Heart left ventricle (tissue), 16 donors: ENCODE data around the gene ZC3H12C. TPM values are rescaled to one million over a fixed set of nuclear protein-coding genes. Genes with fewer than 3 reads are reported as not detected.

Source experiments
- ATAC-seq, 4 donors: fragments of 200-7000 bp; cut with Tn5 transposase; one replicate each; pipeline ENCODE4 v1.9.1; 2020 to 2022; ENCODE audit warnings: moderate library complexity in 4 of 4, mild to moderate bottlenecking in 3 of 4, moderate number of reproducible peaks in 1 of 4
- DNase-seq, 5 donors: peaks; one replicate each; pipeline ENCODE4 v3.0.0-alpha.2; 2020
- H3K27ac ChIP-seq, 12 donors: fragments of 200-600 bp; sonication (generic) in 4 of 12; one replicate each; pipeline versions ENCODE4 v1.5.0 to v1.8.0; 2016 to 2022; ENCODE audit warnings: mild to moderate bottlenecking in 2 of 12
- H3K27me3 ChIP-seq, 9 donors: fragments of 200-600 bp; sonication (generic) in 2 of 9; one replicate each; pipeline versions ENCODE4 v1.5.1 to v1.8.0; 2016 to 2022; ENCODE audit warnings: mild to moderate bottlenecking in 3 of 9
- H3K36me3 ChIP-seq, 9 donors: fragments of 200-600 bp; sonication (generic) in 2 of 9; one replicate each; pipeline versions ENCODE4 v1.5.0 to v1.8.0; 2018 to 2022; ENCODE audit warnings: mild to moderate bottlenecking in 2 of 9
- H3K4me1 ChIP-seq, 12 donors: fragments of 200-600 bp; sonication (generic) in 4 of 12; one replicate each; pipeline versions ENCODE4 v1.5.0 to v1.8.0; 2016 to 2022; ENCODE audit warnings: mild to moderate bottlenecking in 3 of 12
- H3K4me3 ChIP-seq, 12 donors: fragments of 200-600 bp; sonication (generic) in 4 of 12; one replicate each; pipeline versions ENCODE4 v1.5.0 to v1.8.0; 2017 to 2022; ENCODE audit warnings: mild to moderate bottlenecking in 9 of 12, moderate library complexity in 4 of 12
- H3K9me3 ChIP-seq, 12 donors: fragments of 200-600 bp; sonication (generic) in 4 of 12; one replicate each; pipeline versions ENCODE4 v1.5.0 to v1.8.0; 2016 to 2022; ENCODE audit warnings: mild to moderate bottlenecking in 1 of 12
- POLR2A ChIP-seq, 2 donors: fragments of 450-650 bp; IDR thresholded peaks; one replicate each; pipeline ENCODE4 v1.6.1; 2017; ENCODE audit warnings: antibody characterized with exemption in 2 of 2, mild to moderate bottlenecking in 2 of 2, moderate library complexity in 2 of 2
- WGBS, 4 donors: extraction: QIAGEN DNeasy Blood & Tissue Kit in 2 of 4; methylation state at CpG; one replicate each; pipeline versions ENCODE4 v1.1.5 to v1.1.7; 2013 to 2018; 5-methylcytosine and 5-hydroxymethylcytosine counted together
- intact Hi-C, 10 donors: fragments of 100-400 bp; cut with DNase I; formaldehyde crosslinking; loops; one replicate each; pipeline versions ENCODE4 v1.11.1 to v1.14.2; 2022
- polyA plus RNA-seq, 2 donors: library from polyadenylated mRNA; stranded (reverse); fragments of 200-250 nt; gene quantifications; one replicate each; pipeline ENCODE4 v1.2.3, GENCODE V29; 2013
- total RNA-seq, 9 donors: library from RNA; depleted of rRNA in 2 of 9; stranded (reverse); fragments of >200 nt in 2 of 9; fragmentation: NEBNext Ultra II Directional in 3 of 9; extraction: Animal tissue kit (Norgen Biotek cat#: 25700) in 3 of 9; gene quantifications; one replicate each; pipeline versions ENCODE4 v1.1.0 to v1.2.4, GENCODE V29; 2016 to 2023
- TF ChIP-seq, protein P1 (sequence below), 12 donors: fragments of 200-600 bp; sonication (generic) in 4 of 12; IDR thresholded peaks; one replicate each; pipeline versions ENCODE4 v1.5.0 to v1.8.0; 2018 to 2022; ENCODE audit warnings: antibody characterized with exemption in 12 of 12, mild to moderate bottlenecking in 5 of 12
- donor health status: ischemic (EF 13 %, LVEDD 7.1; RV severe dilation, severe dysfunction).
- donor health status: healthy with polysubstance abuse.
- donor health status: DM: no; HTN: yes; CAD: no.
- donor health status: DM: no; HTN: no; CAD: no.
- donor health status: ischemic (EF 25% LVEDD 6.9; RV normal size, moderate dysfunction).
- donor health status: ischemic (EF 25% LVEDD 5.7; RV mildly dilated, moderate dysfunction).
- donor health status: healthy.
- donor health status: DM: yes; HTN: yes; CAD: no.
- donor health status: ischemic (EF 35%, LVEDD 5.7; RV mildly dilated, moderate dysfunction).
- donor health status: nonischemic (EF 11% LVEDD 7.7; RV severe dilation, severe dysfunction).
- donor health status: DM: yes; HTN: yes; CAD: no.
- donor health status: PGD.
- donor health status: ischemic (EF 29% LVEDD 5.4; RV normal size, mild dysfunction).
- donor health status: nonischemic (EF 23%, LVEDD 6.1; RV moderate dilation, normal function).

Gene ZC3H12C
- total and polyA plus RNA-seq, 11 donors, result 2.1 to 24.3 (median 17.3) TPM

DNA sequence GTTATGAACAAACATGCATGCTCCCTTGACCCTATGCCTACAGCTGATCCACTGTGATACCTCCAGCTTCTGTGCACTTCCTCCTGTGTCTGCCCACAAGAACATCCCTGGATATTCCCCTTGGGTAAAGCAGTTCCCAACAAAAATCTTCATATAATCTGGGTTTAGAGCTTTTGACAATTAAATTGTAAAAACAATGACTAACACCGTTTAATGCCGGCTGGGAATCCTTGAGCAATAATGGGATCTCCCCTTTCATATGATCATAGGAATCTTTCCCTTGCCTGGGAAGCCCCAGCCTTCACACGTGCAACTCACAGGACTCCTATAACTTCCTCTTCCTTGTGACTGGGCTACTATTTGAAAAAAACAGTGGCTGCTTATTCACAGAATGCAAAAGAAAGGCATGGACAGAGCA, 6.3 kb upstream of the ZC3H12C start:
- TF ChIP-seq, protein P1, sequence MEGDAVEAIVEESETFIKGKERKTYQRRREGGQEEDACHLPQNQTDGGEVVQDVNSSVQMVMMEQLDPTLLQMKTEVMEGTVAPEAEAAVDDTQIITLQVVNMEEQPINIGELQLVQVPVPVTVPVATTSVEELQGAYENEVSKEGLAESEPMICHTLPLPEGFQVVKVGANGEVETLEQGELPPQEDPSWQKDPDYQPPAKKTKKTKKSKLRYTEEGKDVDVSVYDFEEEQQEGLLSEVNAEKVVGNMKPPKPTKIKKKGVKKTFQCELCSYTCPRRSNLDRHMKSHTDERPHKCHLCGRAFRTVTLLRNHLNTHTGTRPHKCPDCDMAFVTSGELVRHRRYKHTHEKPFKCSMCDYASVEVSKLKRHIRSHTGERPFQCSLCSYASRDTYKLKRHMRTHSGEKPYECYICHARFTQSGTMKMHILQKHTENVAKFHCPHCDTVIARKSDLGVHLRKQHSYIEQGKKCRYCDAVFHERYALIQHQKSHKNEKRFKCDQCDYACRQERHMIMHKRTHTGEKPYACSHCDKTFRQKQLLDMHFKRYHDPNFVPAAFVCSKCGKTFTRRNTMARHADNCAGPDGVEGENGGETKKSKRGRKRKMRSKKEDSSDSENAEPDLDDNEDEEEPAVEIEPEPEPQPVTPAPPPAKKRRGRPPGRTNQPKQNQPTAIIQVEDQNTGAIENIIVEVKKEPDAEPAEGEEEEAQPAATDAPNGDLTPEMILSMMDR (IDR thresholded peaks at IDR 0.05), result no peak
- no peak for TF ChIP-seq POLR2A (IDR thresholded peaks at IDR 0.05)
- H3K9me3 ChIP-seq, result no peaks in the 10 kb centered on the region
- peaks cover 0 to 14% (median 1%) of the 10 kb centered on the region in 12 donors for H3K4me1 ChIP-seq
- H3K27me3 ChIP-seq, result no peaks in the 10 kb centered on the region
- DNase-seq (no peak), ATAC-seq (peak in 1 of 4 donors; percentile 49)
- H3K4me3 ChIP-seq, result no peak overlapping the region
- intact Hi-C loops, result loop anchor here in 1 of 10 donors (10.0 kb wide), 1 partner anchor 122 kb away; no protein-coding TSS in a partner anchor
- H3K27ac ChIP-seq, result no peak overlapping the region
- H3K36me3 ChIP-seq, result no peaks in the 10 kb centered on the region
- WGBS, 4 donors, result 46 to 57% (median 53%) methylated on average over 3 of the region's 3 CpGs

DNA sequence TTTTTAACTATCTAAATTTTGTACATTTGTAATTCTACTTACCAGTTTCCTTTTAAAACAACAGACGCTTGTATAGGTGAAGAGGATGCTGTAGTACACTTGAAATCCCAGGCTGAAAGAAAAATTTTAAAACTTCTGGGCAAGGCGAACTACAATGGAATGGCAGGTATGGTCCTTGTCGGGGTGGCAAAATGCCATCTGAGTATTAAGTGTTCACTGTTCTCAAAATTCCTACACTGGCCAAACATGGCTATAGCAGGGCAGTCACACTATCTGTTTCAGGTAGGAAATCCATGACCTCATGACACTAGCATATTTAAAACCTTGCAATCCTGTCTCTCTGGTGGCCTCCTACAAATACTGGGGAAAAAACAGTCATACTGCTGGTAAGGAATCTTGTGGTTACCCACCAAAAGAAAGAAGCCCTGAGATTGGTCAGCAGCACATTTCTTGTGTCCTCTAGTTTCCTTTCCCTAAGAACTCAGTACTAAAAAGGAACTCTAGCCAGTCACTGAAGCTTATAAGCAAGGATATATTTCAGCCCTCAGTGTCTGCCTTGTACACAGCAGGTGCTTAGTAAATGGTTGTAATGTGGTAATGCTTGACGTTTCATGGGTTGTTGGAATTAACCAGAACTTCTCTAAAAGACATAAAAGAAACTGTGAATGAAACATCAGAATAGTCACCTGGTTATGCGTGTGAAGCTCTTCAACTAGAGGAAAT, 5.2 kb upstream of the ZC3H12C start:
- no peak for DNase-seq
- intact Hi-C loops, result loop anchor here in 1 of 10 donors (10.0 kb wide), 1 partner anchor 123 kb away; no protein-coding TSS in a partner anchor
- ATAC-seq, result no peak
- no peak for TF ChIP-seq POLR2A (IDR thresholded peaks at IDR 0.05)
- no peaks in the 10 kb centered on the region for H3K36me3 ChIP-seq
- H3K4me1 ChIP-seq, result peaks cover 0 to 19% (median 3%) of the 10 kb centered on the region in 12 donors
- 89 to 94% (median 91%) methylated on average over 5 of the region's 5 CpGs for WGBS, 4 donors
- H3K27ac ChIP-seq, result no peak overlapping the region
- H3K4me3 ChIP-seq, result no peak overlapping the region
- no peaks in the 10 kb centered on the region for H3K27me3 ChIP-seq
- H3K9me3 ChIP-seq, result no peaks in the 10 kb centered on the region

DNA sequence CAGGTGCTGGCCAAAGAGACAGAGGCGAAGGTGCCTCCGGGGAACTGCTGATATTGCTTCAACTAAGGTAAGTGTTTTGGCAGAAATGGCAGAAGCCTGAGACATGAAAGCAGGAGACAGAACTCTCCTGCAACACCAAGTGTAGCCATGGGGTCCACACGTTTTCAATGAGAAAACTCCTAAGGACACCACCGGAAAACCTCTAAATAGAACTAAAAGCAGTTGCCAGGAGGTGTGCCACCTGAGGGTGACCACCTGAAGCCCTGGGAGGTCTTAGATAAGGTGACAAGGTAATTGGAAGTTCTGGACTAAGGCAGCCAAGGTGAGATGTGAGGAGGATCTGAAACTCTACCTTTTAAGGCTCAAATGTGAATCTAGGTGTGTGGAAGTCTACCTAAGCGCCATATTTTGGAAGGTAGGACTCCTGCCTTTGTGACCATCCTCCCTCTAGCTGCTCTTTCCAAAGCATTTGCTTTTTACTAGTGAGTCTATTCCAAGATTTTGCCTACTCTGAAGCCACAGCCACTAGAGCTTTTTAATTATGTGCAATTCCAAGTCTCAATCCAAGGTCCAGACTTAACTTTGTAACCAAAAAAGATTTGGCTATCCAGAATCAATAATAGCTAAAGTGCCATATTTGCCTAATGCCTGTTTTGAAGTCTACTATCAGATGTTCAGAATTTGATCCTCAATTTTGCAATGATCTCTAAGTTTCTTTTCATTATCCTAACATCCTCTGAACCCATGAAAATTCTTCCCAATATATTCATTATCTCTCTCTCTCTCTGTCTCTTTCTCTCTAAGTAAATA, 4.5 kb upstream of the ZC3H12C start:
- TF ChIP-seq, protein P1 (IDR thresholded peaks at IDR 0.05), result no peak
- TF ChIP-seq POLR2A (IDR thresholded peaks at IDR 0.05), result no peak
- DNase-seq (no peak), ATAC-seq (no peak)
- Histone ChIP-seq H3K4me3 (no peak overlapping the region), H3K9me3 (no peaks in the 10 kb centered on the region), H3K4me1 (peaks cover 0 to 19% (median 3%) of the 10 kb centered on the region in 12 donors), H3K27ac (no peak overlapping the region), H3K36me3 (no peaks in the 10 kb centered on the region), H3K27me3 (no peaks in the 10 kb centered on the region)
- WGBS, 4 donors, result 92 to 96% (median 95%) methylated on average over 5 of the region's 5 CpGs
- intact Hi-C loops, result loop anchor here in 1 of 10 donors (10.0 kb wide), 1 partner anchor 124 kb away; no protein-coding TSS in a partner anchor

DNA sequence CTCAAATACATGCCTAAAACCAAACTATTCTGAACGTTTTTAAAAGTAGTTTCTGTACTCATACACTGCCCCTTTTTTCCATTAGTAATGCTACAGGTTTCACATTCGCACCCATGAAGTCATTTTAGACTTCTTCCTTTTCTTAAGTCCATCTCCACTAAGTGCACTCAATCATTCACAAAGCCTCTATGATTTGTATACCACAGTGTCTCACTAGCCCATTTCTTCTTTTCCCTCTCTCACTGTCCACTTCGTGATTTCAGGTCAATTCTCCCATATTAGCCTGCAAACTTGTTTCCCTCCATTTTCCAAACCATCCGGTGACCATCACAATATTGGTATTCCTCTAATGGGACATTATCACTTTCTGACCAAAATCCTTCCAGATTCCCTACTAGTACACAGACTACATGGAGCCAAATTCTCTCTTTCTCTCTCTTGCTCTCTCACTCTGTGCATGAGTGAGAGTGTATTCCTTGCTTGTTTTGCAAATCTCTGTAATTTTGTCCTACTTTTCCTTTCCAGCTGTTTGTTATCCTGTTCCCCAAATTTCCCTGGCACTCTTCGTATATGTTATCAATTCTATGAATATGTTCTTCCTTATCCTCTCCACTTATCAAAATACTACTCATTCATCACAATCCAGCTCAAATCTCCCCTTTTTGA, 3.4 kb upstream of the ZC3H12C start:
- Histone ChIP-seq H3K4me1 (peaks cover 0 to 27% (median 9%) of the 10 kb centered on the region in 12 donors), H3K27ac (no peak overlapping the region), H3K4me3 (no peak overlapping the region), H3K9me3 (no peaks in the 10 kb centered on the region), H3K27me3 (no peaks in the 10 kb centered on the region), H3K36me3 (no peaks in the 10 kb centered on the region)
- ATAC-seq (no peak), DNase-seq (no peak)
- TF ChIP-seq, protein P1 (IDR thresholded peaks at IDR 0.05), result no peak
- WGBS, 4 donors, result 79 to 84% (median 81%) methylated on average over 5 of the region's 5 CpGs
- intact Hi-C loops, result loop anchor here in 4 of 10 donors (5.0 to 10.0 kb wide), 3 partner anchors 125 to 205 kb away; partner anchors contain the start of gene RDX (in 1 of the 4)
